Measurements from ENCODE around the gene ACSM3.
"Not testable (repeated sequence)": the region's sequence is repeated elsewhere in the genome, so short reads cannot be mapped to it uniquely, and the experiment has no call there.

Gene ACSM3

DNA sequence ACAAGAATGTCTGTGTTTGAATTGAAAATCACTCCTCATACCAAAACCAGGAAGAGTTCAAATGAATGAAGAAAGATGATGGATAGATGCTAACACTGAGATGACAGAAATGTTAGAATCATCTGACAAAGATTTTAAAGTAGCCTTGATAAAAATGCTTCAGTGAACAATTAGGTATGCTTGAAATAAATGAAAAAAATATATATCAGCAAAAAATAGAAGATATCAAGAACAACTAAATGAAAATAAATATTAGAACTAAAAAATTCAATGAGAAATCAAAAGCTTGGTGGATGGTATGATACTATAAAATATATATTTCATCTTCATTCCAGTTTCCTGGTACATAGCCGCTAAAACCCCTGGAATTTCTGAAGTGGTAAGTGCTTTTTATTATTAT is 8.6 kb upstream of the ACSM3 start:
- DNase-seq (ENCODE audit: low spot score): no peak

DNA sequence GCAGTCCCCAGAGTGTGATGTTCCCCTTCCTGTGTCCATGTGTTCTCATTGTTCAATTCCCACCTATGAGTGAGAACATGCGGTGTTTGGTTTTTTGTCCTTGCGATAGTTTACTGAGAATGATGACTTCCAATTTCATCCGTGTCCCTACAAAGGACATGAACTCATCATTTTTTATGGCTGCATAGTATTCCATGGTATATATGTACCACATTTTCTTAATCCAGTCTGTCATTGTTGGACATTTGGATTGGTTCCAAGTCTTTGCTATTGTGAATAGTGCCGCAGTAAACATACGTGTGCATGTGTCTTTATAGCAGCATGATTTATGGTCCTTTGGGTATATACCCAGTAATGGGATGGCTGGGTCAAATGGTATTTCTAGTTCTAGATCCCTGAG is 8.0 kb upstream of the ACSM3 start:
- not testable (repeated sequence) for DNase-seq (ENCODE audit: low spot score)

GRCh38 chr16:20760346-20760745 is 3.5 kb upstream of the ACSM3 start:
- no peak for DNase-seq (ENCODE audit: low spot score)

GRCh38 chr16:20761175-20761574 is 2.6 kb upstream of the ACSM3 start:
- DNase-seq (ENCODE audit: low spot score): no peak

- DNase-seq (ENCODE audit: low spot score): no peak
Measured at GRCh38 chr16:20762404-20763123, 1.2 kb upstream of the ACSM3 start.

DNA sequence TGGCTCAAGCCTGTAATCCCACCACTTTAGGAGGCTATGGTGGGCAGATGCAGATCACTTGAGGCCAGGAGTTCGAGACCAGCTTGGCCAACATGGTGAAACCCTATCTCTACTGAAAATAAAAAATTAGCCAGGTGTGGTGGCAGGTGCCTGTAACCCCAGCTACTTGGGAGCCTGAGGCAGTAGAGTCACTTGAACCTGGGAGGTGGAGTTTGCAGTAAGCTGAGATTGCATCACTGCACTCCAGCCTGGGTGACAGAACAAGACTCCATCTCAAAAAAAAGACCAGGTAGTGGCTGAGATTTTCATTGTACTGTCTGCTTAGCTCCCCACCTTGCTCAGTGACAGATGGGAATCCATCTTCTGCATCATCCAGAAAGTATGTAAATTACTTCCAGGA is 634 bp downstream of the ACSM3 start:
- DNase-seq (ENCODE audit: low spot score): not testable (repeated sequence)

DNA sequence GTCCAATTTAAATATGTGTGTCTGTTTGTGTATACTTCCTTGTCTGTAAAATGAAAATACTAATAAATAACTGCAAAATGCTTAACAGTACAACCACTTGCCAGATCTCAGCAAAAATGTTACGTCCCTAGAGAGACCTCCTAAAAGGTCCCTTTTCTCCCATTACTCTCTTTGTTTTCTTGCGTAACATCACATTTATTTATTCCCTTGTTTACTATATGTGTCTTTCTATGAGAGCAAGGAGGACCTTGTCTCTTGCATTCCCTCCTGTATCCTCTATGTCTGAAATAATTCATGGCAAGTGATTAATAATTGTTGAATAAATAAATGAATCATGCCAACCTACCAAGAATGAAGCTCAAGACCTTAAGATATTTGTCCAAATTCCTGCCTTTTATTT is 1.9 kb downstream of the ACSM3 start:
- no peak for DNase-seq (ENCODE audit: low spot score)

- DNase-seq (ENCODE audit: low spot score): no peak
Measured at GRCh38 chr16:20766294-20766693, 2.5 kb downstream of the ACSM3 start.

DNA sequence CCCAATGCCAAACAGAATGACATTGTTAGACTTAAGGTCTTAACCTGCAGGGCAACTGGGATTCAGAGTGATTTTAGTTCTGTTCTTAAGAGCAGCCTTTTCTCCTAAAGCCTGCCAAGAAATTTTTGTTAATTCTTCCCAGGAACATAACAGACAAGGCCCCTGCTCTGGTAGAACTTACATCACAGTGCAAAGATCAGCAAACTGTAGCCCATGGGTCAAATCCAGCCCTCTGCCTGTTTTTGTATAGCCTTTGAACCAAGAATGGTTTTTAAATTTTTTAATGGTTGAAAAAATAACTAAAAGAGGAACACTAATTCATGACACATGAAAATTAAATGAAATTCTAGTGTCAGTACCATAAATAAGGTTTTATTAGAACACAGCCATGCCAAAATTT is 3.8 kb downstream of the ACSM3 start:
- no peak for DNase-seq (ENCODE audit: low spot score)

DNA sequence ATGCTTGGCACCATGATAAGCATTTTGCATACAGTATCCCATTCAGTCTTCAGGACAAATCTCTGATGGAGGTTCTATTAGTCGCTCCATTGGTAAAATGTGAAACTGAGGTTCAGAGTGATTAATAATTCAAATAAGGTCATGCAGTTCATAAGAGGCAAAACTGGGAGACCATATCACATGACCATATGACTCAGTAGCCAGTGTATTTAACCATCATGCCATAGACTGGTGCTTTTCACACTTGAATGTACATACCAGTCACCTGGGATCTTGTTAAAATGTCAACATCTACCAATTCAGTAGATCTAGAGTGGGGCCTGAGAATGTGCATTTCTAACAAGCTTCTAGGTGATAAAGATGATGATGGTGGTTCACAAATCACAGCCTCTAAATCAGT is 4.3 kb downstream of the ACSM3 start:
- DNase-seq (ENCODE audit: low spot score): no peak

DNA sequence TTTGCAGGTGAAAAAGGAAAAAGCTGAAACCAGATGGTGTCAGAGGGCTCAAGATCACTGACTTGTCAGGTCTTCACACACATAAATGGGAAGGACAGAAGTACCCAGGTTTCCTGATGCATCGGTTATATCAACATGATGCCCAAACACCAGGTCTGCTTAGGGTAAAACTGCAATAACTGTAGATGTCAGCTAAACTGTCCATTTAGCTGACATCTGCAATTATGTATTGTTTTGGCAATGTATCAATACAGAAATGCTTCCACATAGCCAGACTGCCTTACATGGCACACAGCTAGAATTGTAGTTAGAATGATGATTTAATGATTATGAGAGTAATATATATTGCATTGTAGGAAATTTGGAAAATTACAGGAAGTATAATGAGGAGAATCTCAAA is 5.0 kb downstream of the ACSM3 start:
- DNase-seq (ENCODE audit: low spot score): no peak

GRCh38 chr16:20773679-20774078 is 9.9 kb downstream of the ACSM3 start:
- no peak for DNase-seq (ENCODE audit: low spot score)

- DNase-seq (ENCODE audit: low spot score): peak; percentile 55
Measured at GRCh38 chr16:20774703-20775362, 11.0 kb downstream of the ACSM3 start.

GRCh38 chr16:20781697-20782096 is 17.9 kb downstream of the ACSM3 start:
- DNase-seq (ENCODE audit: low spot score): no peak

GRCh38 chr16:20782470-20782869 is 18.7 kb downstream of the ACSM3 start:
- DNase-seq (ENCODE audit: low spot score): no peak

GRCh38 chr16:20784204-20784603 is 20.4 kb downstream of the ACSM3 start:
- no peak for DNase-seq (ENCODE audit: low spot score)

DNA sequence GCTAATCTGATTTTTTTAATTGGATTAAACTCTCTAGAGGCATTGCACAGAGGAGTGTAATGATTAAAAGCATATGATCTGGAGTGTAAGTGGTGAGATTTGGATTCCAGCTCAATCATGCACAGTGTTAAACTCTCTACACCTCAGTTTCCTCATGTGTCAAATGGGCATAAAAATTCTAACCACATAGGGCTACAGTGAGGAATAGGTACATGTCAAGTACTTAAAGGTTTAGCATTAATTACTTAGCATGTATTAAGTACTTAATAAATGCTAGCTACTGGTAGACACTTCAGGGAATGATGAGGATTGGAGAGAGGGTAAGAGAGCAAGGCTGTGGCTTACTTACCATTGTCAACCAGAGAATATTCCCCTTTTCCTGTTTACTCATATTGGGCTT is 25.3 kb downstream of the ACSM3 start:
- DNase-seq (ENCODE audit: low spot score): no peak

- no peak for DNase-seq (ENCODE audit: low spot score)
Measured at GRCh38 chr16:20791923-20792612, 28.3 kb downstream of the ACSM3 start.

DNA sequence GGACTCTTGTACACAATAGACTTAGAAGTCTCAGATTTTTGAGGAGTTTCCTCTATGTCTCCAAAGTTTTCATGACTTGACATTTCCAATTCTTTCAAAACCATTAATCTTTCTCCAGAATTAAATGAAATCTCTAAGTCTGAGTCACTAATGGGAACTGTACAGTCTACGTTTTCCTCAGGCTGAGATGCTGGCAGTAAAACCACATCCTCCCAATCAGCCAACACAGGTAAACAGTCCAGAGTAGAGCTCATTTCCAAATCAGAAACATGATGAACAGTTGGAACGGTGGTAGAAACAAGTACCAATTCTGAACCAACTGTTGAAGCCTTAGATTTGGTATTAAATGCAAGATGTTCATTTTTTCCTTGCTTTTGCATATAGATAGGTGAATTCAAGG is 34.5 kb downstream of the ACSM3 start:
- no peak for DNase-seq (ENCODE audit: low spot score)

DNA sequence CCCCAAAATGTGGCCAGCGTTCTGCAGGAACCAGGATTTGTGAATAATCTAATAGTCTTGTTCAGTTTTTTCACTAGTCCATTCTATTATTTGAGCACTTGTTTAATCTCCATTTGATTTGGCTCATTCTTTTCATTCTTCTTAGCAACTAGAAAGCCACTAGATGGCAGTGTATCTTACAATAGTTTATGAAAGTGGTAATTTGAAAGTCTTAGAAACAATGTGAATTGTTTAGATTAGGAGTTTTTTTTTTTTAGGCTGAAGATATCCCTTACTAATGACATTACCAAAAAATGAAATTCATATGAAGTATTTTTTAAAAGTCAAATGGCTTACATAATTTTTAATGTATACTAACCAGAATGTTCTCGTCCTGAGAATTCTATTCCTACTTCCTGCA is 35.8 kb downstream of the ACSM3 start:
- DNase-seq (ENCODE audit: low spot score): no peak

GRCh38 chr16:20801278-20801677 is 37.5 kb downstream of the ACSM3 start:
- DNase-seq (ENCODE audit: low spot score): no peak

GRCh38 chr16:20803192-20803560 is 39.4 kb downstream of the ACSM3 start:
- no peak for DNase-seq (ENCODE audit: low spot score)
